Activated CD8-positive, alpha-beta T cell treated with anti-CD3 and anti-CD28 coated beads for 36 hours (primary cell): Measurements from ENCODE around the gene FOXN3. TPM values are rescaled to one million over a fixed set of nuclear protein-coding genes. Genes with fewer than 3 reads are reported as not detected.
A peak's percentile ranks its signal among the peaks of the same experiment; 100 is the strongest.

Experiments
- ATAC-seq: fragments of 200-7000 bp; cut with Tn5 transposase; one replicate; pipeline ENCODE4 v1.10.0; 2021; ENCODE audit warnings: mild to moderate bottlenecking, moderate library complexity
- CTCF ChIA-PET: fragments of 350-600 bp; sonication (Branson Sonifier 250); formaldehyde crosslinking; loops from one replicate; lab custom pipeline; 2021; ENCODE audit warnings: antibody characterized with exemption; lab: Charles Lee
- POLR2A ChIA-PET: fragments of 350-600 bp; sonication (Branson Sonifier 250); formaldehyde crosslinking; loops from one replicate; lab custom pipeline; 2021; ENCODE audit warnings: antibody characterized with exemption; lab: Charles Lee
- DNase-seq: peaks from one replicate; pipeline ENCODE4 v3.0.0-alpha.2; 2020
- H3K27ac Mint-ChIP-seq: one replicate; pipeline ENCODE4 v1.8.0; 2021; ENCODE audit warnings: mild to moderate bottlenecking, mixed read lengths
- H3K27me3 Mint-ChIP-seq: one replicate; pipeline ENCODE4 v1.8.0; 2021; ENCODE audit warnings: mixed read lengths
- H3K36me3 Mint-ChIP-seq: one replicate; pipeline ENCODE4 v1.8.0; 2021; ENCODE audit warnings: low read depth, mixed read lengths
- H3K4me1 Mint-ChIP-seq: one replicate; pipeline ENCODE4 v1.8.0; 2021; ENCODE audit warnings: low read depth, mixed read lengths
- H3K4me3 Mint-ChIP-seq: one replicate; pipeline ENCODE4 v1.8.0; 2021; ENCODE audit warnings: mild to moderate bottlenecking, moderate library complexity, mixed read lengths
- H3K9me3 Mint-ChIP-seq: one replicate; pipeline ENCODE4 v1.8.0; 2021; ENCODE audit warnings: mixed read lengths
- CTCF ChIP-seq: fragments of 200-600 bp; IDR thresholded peaks from one replicate; pipeline ENCODE4 v1.8.0; 2022; ENCODE audit warnings: antibody characterized with exemption, mild to moderate bottlenecking
- intact Hi-C: fragments of 100-400 bp; cut with micrococcal nuclease; formaldehyde crosslinking; loops from one replicate; pipeline ENCODE4 v1.10.0; 2022
- total RNA-seq, 2 experiments: library from RNA; stranded (reverse); gene quantifications; one replicate each; pipeline ENCODE4 v1.2.3, GENCODE V29; 2021

The FOXN3 gene
- total RNA-seq, 2 experiments from 2014 or later: 83.4 to 85.0 TPM

GRCh38 chr14:89418452-89418851 lies 1.4 kb upstream of the FOXN3 start:
- H3K36me3 Mint-ChIP-seq: peaks cover 37% of the 10 kb centered on the region
- peak; percentile 64 for DNase-seq
- H3K27me3 Mint-ChIP-seq: no peaks in the 10 kb centered on the region
- no peaks in the 10 kb centered on the region for H3K9me3 Mint-ChIP-seq
- peaks cover 63% of the 10 kb centered on the region for H3K4me1 Mint-ChIP-seq
- ChIA-PET CTCF (interaction anchor here (0.9 to 1.5 kb wide), 4 partner anchors 12 to 355 kb away, joined by 3 to 6 read pairs (median 4); no protein-coding TSS in a partner anchor), POLR2A (interaction anchor here (0.5 to 2.1 kb wide), 9 partner anchors 8 to 202 kb away, joined by 3 to 9 read pairs (median 4); no protein-coding TSS in a partner anchor)
- H3K4me3 Mint-ChIP-seq: peak overlapping the region; percentile 92
- TF ChIP-seq CTCF: no peak
- ATAC-seq: peak; percentile 14
- intact Hi-C loops: loop anchor here (5.0 to 10.0 kb wide), 5 partner anchors 114 to 374 kb away; no protein-coding TSS in a partner anchor
- H3K27ac Mint-ChIP-seq: peak overlapping the region; percentile 97

- Mint-ChIP-seq H3K4me3 (peak overlapping the region; percentile 92), H3K4me1 (peaks cover 59% of the 10 kb centered on the region), H3K27ac (peak overlapping the region; percentile 97), H3K27me3 (no peaks in the 10 kb centered on the region), H3K36me3 (peaks cover 45% of the 10 kb centered on the region), H3K9me3 (no peaks in the 10 kb centered on the region)
- ATAC-seq (peak; percentile 38), DNase-seq (peak; percentile 75)
- ChIA-PET POLR2A (interaction anchor here (0.5 to 2.1 kb wide), 7 partner anchors 8 to 203 kb away, joined by 3 to 9 read pairs (median 4); no protein-coding TSS in a partner anchor), CTCF (interaction anchor here (1.2 to 1.5 kb wide), 2 partner anchors 92 to 356 kb away, joined by 4 to 6 read pairs; no protein-coding TSS in a partner anchor)
- TF ChIP-seq CTCF: peak; percentile 63
- intact Hi-C loops: loop anchor here (5.0 to 10.0 kb wide), 5 partner anchors 113 to 373 kb away; no protein-coding TSS in a partner anchor
Measured at GRCh38 chr14:89417465-89418225, 612 bp upstream of the FOXN3 start.

- Mint-ChIP-seq H3K4me3 (peak overlapping the region; percentile 87), H3K27ac (peak overlapping the region; percentile 90), H3K9me3 (no peaks in the 10 kb centered on the region), H3K4me1 (peaks cover 53% of the 10 kb centered on the region), H3K36me3 (peaks cover 55% of the 10 kb centered on the region), H3K27me3 (no peaks in the 10 kb centered on the region)
- POLR2A ChIA-PET: interaction anchor here (0.6 to 1.4 kb wide), 7 partner anchors 9 to 255 kb away, joined by 3 to 6 read pairs (median 3); no protein-coding TSS in a partner anchor
- DNase-seq (peak; percentile 99), ATAC-seq (peak; percentile 75)
- no peak for TF ChIP-seq CTCF
- intact Hi-C loops: loop anchor here (5.0 to 10.0 kb wide), 5 partner anchors 111 to 371 kb away; no protein-coding TSS in a partner anchor
- CTCF ChIA-PET: interaction anchor here (0.9 to 1.3 kb wide), 4 partner anchors 14 to 375 kb away, joined by 3 to 4 read pairs (median 3); no protein-coding TSS in a partner anchor
Measured at GRCh38 chr14:89416002-89416995, 734 bp downstream of the FOXN3 start.

GRCh38 chr14:89415159-89415558 lies 1.9 kb downstream of the FOXN3 start:
- intact Hi-C loops: loop anchor here (5.0 to 10.0 kb wide), 5 partner anchors 110 to 370 kb away; no protein-coding TSS in a partner anchor
- Mint-ChIP-seq H3K4me1 (peaks cover 56% of the 10 kb centered on the region), H3K4me3 (peak overlapping the region; percentile 87), H3K27me3 (no peaks in the 10 kb centered on the region), H3K36me3 (peaks cover 58% of the 10 kb centered on the region), H3K27ac (peak overlapping the region; percentile 55), H3K9me3 (no peaks in the 10 kb centered on the region)
- no peak for ATAC-seq
- no peak for DNase-seq
- TF ChIP-seq CTCF: no peak
- ChIA-PET CTCF (interaction anchor here (0.9 to 1.3 kb wide), 3 partner anchors 13 to 374 kb away, joined by 3 to 4 read pairs (median 3); no protein-coding TSS in a partner anchor), POLR2A (interaction anchor here (0.5 to 1.4 kb wide), 8 partner anchors 10 to 1452 kb away, joined by 3 to 6 read pairs (median 4); no protein-coding TSS in a partner anchor)
